GM19035 (cell line): ENCODE data around the gene GAB2.
"Not testable (repeated sequence)": the region's sequence is repeated elsewhere in the genome, so short reads cannot be mapped to it uniquely, and the experiment has no call there.

Experiments
- ATAC-seq: cut with Tn5 transposase; IDR thresholded peaks from one replicate; pipeline ENCODE4 v1.9.1; 2021; ENCODE audit not compliant: unreplicated experiment

GAB2 gene

GRCh38 chr11:78370406-78371172, 47.0 kb downstream of the GAB2 start:
- no peak for ATAC-seq

DNA sequence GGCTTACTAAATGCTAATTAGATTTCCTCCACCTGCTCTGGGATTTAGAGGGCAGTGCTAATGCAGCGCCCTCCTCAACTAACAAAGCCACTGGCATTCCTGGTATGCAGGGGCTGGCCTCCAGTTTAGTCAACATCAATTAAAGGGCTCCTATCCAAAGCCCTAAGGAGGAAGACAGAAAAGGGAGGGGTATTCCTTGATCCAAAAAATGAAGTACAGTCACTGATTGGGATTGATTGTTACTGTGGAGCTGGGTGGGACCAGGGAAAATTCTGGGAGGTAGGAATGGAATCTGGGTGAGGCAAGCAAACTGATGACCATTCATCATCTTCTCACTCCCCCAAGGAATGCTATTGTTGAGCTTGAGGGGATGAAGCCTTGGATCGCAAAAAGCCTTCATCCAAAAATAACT, 52.2 kb downstream of the GAB2 start:
- ATAC-seq = no peak

DNA sequence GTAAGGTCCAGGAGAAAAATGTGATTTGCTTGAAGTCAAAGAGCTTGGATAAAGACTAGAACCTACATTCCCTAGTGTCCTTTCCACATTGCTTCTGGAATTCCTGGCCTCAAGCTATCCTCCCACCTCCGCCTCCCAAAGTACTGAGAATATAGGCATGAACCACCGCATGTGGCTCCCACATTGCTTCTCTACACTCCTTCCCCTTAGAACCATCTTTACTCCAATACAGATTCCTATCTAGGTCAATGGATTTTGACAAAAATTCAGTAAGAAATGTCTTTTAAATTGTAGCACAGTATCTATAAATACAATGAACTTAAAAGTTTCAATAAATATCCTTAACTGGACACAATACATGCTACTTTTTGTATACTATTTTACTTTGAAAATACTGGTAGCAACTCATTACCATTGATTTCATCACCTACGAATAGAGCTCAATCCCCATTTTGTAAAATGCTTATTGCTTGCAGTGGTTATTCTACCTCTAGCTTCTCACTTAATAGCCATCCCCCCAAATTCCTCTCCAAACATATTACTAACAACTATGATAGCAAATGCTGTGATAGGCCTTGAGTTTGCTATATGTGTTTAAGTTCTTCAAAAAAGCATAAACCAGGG, 53.4 kb downstream of the GAB2 start:
- no peak for ATAC-seq

- ATAC-seq = no peak
Measured at GRCh38 chr11:78363024-78363619, 54.5 kb downstream of the GAB2 start.

GRCh38 chr11:78361228-78361627, 56.4 kb downstream of the GAB2 start:
- no peak for ATAC-seq

DNA sequence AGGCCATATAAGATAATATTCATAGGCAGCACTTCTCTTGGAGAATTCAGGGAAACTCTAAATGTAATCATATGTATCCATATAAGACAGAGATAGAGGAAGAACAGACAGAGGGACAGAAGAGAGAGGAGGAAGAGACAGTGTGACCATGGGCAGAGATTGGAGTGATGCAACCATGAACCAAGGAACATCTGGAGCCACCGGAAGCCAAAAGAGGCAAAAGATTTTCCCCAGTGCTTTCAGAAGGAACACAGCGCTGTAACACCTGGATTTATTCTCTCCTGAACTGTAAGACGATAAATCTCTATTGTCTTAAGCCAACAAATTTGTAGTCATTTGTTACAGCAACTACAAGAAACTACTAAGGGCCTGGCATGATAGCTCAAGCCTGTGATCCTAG, 57.7 kb downstream of the GAB2 start:
- ATAC-seq = no peak

DNA sequence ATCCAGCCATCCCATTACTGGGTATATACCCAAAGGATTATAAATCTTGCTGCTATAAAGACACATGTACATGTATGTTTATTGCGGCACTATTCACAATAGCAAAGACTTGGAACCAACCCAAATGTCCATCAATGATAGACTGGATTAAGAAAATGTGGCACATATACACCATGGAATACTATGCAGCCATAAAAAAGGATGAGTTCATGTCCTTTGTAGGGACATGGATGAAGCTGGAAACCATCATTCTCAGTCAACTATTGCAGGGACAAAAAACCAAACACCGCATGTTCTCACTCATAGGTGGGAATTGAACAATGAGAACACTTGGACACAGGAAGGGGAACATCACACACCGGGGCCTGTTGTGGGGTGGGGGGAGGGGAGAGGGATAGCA, 59.7 kb downstream of the GAB2 start:
- ATAC-seq = not testable (repeated sequence)

DNA sequence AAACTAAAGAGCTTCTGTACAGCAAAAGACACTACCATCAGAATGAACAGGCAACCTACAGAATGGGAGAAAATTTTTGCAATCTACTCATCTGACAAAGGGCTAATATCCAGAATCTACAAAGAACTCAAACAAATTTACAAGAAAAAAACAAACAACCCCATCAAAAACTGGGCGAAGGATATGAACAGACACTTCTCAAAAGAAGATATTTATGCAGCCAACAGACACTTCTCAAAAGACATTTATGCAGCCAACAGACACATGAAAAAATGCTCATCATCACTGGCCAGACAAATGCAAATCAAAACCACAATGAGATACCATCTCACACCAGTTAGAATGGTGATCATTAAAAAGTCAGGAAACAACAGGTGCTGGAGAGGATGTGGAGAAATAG, 60.2 kb downstream of the GAB2 start:
- not testable (repeated sequence) for ATAC-seq

DNA sequence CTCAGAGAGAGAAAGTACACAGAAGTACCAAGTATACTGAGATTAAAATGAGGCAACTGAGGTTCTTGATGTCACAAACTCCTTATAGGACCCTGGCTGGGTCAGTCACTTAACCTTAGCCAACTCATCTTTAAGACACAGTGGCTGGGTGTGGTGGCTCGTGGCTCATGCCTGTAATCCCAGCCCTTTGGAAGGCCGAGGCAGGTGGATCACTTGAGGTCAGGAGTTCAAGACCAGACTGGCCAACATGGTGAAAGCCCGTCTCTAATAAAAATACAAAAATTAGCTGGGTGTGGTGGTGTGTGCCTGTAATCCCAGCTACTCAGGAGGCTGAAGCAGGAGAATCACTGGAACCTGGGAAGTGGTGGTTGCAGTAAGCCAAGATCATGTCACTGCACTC, 61.9 kb downstream of the GAB2 start:
- not testable (repeated sequence) for ATAC-seq

- ATAC-seq = no peak
Measured at GRCh38 chr11:78355309-78355705, 62.3 kb downstream of the GAB2 start.

- ATAC-seq = no peak
Measured at GRCh38 chr11:78354408-78355308, 63.0 kb downstream of the GAB2 start.

- ATAC-seq = no peak
Measured at GRCh38 chr11:78351979-78352841, 65.4 kb downstream of the GAB2 start.

- ATAC-seq = no peak
Measured at GRCh38 chr11:78351193-78351592, 66.4 kb downstream of the GAB2 start.

DNA sequence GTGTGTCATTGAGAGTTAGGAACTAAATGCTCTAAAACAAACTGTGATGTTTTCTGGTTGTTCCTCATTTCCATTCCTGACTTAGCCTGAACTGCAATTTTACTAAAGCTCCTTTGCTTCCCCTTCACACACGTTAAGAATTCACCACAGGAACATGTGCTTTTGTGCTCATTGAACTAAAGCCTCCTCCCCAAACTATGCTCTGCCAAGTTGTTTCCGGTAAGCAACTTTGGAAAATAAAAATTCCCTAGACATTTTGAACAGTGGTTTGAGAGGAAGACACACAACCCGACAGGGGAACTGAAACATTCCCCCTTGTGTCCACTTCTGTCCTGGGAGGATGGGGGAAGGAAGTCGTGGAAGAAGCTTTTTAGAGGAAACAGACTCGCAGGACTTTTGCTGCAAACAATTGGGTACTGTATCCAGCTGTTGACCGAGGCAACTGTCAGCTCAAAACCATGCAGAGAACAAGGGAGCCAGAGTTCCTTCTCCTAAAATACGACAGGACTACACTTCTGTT, 66.9 kb downstream of the GAB2 start:
- no peak for ATAC-seq

DNA sequence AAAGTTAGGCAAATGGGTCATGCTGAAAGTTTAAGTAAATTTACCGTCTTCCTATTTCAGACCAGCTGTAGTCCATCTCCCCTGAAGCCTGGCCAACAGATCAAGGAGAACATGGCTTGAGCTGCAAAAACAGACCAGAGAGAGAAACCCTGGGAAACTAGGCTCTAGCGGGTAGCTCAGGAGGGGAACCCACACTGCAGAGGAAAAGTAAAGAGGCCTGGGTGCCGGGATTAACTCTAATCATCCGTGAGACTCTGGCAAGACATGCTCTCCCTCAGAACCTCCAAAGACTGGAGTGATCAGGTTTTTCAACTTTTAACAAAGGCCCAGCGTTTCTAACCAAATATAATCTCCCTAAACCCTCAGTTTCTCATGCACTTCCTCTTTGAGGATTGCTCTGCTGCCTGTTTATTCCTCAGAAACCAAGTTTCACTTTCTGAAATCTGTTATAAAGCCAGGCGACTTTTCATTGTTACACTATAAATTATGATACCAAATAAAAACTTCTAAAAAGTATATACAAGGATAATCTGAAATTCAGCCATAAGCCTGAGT, 67.5 kb downstream of the GAB2 start:
- ATAC-seq = no peak

DNA sequence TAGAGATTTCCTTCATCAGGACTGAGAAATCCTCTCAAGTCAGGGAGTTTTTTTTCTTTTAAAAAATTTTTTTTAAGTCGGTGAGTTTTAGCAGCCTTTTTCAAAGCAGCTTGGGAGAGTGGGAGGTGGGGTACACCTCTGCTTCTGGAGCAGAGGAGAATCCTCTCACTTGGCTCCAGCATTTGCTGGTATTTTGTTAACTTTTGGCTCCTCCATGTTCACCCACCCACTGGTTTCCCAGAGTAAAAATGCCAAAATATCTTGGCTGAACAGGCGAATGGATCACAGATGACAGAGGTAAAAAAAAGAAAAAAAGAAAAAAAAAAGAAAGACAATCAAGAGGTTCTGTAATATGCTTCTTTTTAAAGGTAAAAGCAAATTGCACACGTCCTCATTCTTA, 68.0 kb downstream of the GAB2 start:
- no peak for ATAC-seq

DNA sequence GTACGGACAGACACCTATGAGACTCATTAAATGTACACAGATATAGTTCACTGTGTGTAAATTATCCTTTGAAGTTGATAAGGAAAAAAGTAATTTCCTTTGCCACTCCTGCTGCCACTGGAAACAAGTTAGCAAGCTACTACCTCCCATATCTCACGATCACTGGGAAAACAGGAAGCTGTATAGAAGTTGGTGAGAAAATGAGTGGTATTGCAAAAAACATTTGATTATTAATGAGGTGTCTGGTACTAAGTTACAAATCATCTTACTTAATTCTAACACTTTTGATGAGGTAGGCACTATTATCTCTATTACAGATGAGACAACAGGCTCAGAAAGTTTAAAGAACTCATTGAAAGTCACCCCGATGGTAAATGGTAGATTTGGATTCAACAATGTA, 68.5 kb downstream of the GAB2 start:
- no peak for ATAC-seq

- no peak for ATAC-seq
Measured at GRCh38 chr11:78347956-78348355, 69.7 kb downstream of the GAB2 start.

- no peak for ATAC-seq
Measured at GRCh38 chr11:78346799-78347198, 70.8 kb downstream of the GAB2 start.

DNA sequence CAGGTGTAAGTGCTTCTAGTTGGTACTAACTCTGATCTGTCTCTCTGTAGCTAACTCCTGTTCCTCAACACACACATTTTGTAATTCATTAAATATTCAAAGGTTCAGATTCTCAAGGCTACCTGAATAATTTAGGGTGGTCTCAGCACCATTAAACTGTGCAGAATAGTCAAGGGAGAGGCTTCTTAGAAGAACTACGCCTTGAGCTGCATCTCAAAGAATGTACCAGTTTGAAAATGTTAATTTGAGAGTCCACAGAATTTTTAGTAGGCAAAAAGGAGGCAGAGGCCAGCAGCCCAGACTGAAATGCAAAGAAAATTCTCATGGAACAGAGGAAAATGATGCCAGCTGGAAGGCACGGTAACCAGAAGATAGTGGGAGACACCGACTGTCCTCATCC, 72.2 kb downstream of the GAB2 start:
- no peak for ATAC-seq
